Measurements from ENCODE around the gene YBEY.

- TF ChIP-seq, protein P1, sequence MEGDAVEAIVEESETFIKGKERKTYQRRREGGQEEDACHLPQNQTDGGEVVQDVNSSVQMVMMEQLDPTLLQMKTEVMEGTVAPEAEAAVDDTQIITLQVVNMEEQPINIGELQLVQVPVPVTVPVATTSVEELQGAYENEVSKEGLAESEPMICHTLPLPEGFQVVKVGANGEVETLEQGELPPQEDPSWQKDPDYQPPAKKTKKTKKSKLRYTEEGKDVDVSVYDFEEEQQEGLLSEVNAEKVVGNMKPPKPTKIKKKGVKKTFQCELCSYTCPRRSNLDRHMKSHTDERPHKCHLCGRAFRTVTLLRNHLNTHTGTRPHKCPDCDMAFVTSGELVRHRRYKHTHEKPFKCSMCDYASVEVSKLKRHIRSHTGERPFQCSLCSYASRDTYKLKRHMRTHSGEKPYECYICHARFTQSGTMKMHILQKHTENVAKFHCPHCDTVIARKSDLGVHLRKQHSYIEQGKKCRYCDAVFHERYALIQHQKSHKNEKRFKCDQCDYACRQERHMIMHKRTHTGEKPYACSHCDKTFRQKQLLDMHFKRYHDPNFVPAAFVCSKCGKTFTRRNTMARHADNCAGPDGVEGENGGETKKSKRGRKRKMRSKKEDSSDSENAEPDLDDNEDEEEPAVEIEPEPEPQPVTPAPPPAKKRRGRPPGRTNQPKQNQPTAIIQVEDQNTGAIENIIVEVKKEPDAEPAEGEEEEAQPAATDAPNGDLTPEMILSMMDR (conservative IDR thresholded peaks at IDR 0.05; ENCODE audit: low read length): no peak
- TF ChIP-seq EZH2phosphoT487 (IDR thresholded peaks at IDR 0.05; ENCODE audit: borderline replicate concordance): no peak
Measured at GRCh38 chr21:46299167-46299566, 13.0 kb downstream of the YBEY start.
